ENCODE measurements around the gene ERCC5. TPM values are rescaled to one million over a fixed set of nuclear protein-coding genes. Genes with fewer than 3 reads are reported as not detected.

ERCC5 gene
- total RNA-seq, 1 donor from 2014 or later = 46.6 TPM

DNA sequence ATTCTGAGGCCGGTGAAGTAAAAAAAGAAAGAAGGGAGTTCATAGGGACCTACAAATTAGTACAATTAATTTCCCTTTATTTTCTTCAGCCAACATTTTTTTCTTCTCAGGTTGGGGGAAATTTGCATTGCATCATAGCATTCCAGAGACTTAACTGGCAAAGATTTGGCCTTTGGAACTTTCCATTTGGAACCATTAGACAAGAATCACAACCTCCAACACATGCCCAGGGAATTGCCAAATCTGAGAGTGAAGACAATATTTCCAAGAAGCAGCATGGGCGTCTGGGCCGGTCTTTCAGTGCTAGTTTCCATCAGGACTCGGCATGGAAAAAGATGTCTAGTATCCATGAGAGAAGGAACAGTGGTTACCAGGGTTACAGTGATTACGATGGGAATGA is 6.4 kb upstream of the ERCC5 start:
- H3K9me3 Mint-ChIP-seq = peaks cover 4% of the 10 kb centered on the region
- no peak overlapping the region for H3K27ac Mint-ChIP-seq
- no peak for DNase-seq (ENCODE audit: low spot score in 2 of 2, unreplicated experiment in 2 of 2)
- no peak overlapping the region for H3K4me3 Mint-ChIP-seq
- H3K27me3 Mint-ChIP-seq (ENCODE audit: low read depth) = no peaks in the 10 kb centered on the region
- TF ChIP-seq, protein P1, sequence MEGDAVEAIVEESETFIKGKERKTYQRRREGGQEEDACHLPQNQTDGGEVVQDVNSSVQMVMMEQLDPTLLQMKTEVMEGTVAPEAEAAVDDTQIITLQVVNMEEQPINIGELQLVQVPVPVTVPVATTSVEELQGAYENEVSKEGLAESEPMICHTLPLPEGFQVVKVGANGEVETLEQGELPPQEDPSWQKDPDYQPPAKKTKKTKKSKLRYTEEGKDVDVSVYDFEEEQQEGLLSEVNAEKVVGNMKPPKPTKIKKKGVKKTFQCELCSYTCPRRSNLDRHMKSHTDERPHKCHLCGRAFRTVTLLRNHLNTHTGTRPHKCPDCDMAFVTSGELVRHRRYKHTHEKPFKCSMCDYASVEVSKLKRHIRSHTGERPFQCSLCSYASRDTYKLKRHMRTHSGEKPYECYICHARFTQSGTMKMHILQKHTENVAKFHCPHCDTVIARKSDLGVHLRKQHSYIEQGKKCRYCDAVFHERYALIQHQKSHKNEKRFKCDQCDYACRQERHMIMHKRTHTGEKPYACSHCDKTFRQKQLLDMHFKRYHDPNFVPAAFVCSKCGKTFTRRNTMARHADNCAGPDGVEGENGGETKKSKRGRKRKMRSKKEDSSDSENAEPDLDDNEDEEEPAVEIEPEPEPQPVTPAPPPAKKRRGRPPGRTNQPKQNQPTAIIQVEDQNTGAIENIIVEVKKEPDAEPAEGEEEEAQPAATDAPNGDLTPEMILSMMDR (IDR thresholded peaks at IDR 0.05; ENCODE audit: unreplicated experiment) = no peak
- peaks cover 21% of the 10 kb centered on the region for H3K36me3 Mint-ChIP-seq
- peaks cover 2% of the 10 kb centered on the region for H3K4me1 Mint-ChIP-seq

GRCh38 chr13:102845289-102845629 is 573 bp upstream of the ERCC5 start:
- peak overlapping the region; percentile 96 for H3K4me3 Mint-ChIP-seq
- H3K36me3 Mint-ChIP-seq = no peaks in the 10 kb centered on the region
- no peaks in the 10 kb centered on the region for H3K27me3 Mint-ChIP-seq (ENCODE audit: low read depth)
- H3K27ac Mint-ChIP-seq = peak overlapping the region; percentile 97
- no peaks in the 10 kb centered on the region for H3K9me3 Mint-ChIP-seq
- no peak for DNase-seq (ENCODE audit: low spot score in 2 of 2, unreplicated experiment in 2 of 2)
- H3K4me1 Mint-ChIP-seq = peaks cover 17% of the 10 kb centered on the region
- TF ChIP-seq, protein P1 (IDR thresholded peaks at IDR 0.05; ENCODE audit: unreplicated experiment) = no peak

DNA sequence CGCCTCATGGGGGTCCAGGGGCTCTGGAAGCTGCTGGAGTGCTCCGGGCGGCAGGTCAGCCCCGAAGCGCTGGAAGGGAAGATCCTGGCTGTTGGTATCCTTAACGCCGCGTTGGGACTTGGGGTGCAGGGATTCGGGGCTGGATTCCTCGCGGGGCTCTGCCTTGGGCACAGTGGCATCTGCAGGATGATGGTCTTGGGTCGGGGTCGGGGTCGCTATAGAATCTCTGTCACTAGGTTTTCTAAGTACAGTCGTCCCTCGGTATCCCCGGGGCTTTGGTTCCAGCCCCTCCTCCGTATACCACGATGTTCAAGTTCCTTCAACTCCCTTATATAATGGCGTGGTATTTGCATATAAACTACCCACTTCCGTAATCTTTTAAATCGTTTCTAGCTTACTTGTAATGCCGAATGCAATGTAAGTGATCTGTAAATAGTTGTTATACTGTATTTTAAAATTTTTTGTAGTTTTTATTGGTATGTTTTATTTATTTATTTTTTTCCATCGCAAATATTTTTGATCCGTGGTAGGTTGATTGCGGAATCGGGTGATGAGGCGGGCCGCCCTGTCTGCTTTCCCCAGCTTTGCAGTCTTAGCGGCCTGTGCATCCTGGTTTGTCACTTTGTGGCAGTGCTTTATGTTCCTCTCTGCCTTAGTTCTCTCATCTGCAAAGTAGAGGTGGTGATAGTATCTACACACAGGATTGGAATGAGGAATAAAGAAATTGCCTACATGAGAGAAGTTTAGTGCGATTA is 606 bp downstream of the ERCC5 start:
- TF ChIP-seq, protein P1 (IDR thresholded peaks at IDR 0.05; ENCODE audit: unreplicated experiment) = no peak
- no peaks in the 10 kb centered on the region for H3K27me3 Mint-ChIP-seq (ENCODE audit: low read depth)
- no peaks in the 10 kb centered on the region for H3K36me3 Mint-ChIP-seq
- peak overlapping the region; percentile 96 for H3K4me3 Mint-ChIP-seq
- H3K27ac Mint-ChIP-seq = peak overlapping the region; percentile 97
- H3K9me3 Mint-ChIP-seq = no peaks in the 10 kb centered on the region
- peaks cover 17% of the 10 kb centered on the region for H3K4me1 Mint-ChIP-seq
- DNase-seq (ENCODE audit: low spot score in 2 of 2, unreplicated experiment in 2 of 2) = peak in 1 of 2 experiments; percentile 21

GRCh38 chr13:102847272-102848234 is 1.7 kb downstream of the ERCC5 start:
- H3K36me3 Mint-ChIP-seq = no peaks in the 10 kb centered on the region
- H3K4me3 Mint-ChIP-seq = peak overlapping the region; percentile 96
- H3K27ac Mint-ChIP-seq = peak overlapping the region; percentile 93
- peaks cover 17% of the 10 kb centered on the region for H3K4me1 Mint-ChIP-seq
- H3K27me3 Mint-ChIP-seq (ENCODE audit: low read depth) = no peaks in the 10 kb centered on the region
- no peaks in the 10 kb centered on the region for H3K9me3 Mint-ChIP-seq
- no peak for DNase-seq (ENCODE audit: low spot score in 2 of 2, unreplicated experiment in 2 of 2)
- TF ChIP-seq, protein P1 (IDR thresholded peaks at IDR 0.05; ENCODE audit: unreplicated experiment) = peak; percentile 65

GRCh38 chr13:102848956-102849355 is 3.1 kb downstream of the ERCC5 start:
- H3K4me1 Mint-ChIP-seq = peaks cover 17% of the 10 kb centered on the region
- peaks cover 5% of the 10 kb centered on the region for H3K36me3 Mint-ChIP-seq
- no peak for DNase-seq (ENCODE audit: low spot score in 2 of 2, unreplicated experiment in 2 of 2)
- H3K4me3 Mint-ChIP-seq = no peak overlapping the region
- H3K27me3 Mint-ChIP-seq (ENCODE audit: low read depth) = no peaks in the 10 kb centered on the region
- TF ChIP-seq, protein P1 (IDR thresholded peaks at IDR 0.05; ENCODE audit: unreplicated experiment) = no peak
- H3K27ac Mint-ChIP-seq = no peak overlapping the region
- no peaks in the 10 kb centered on the region for H3K9me3 Mint-ChIP-seq
